Right renal pelvis (tissue), 4 donors: ENCODE data around the gene MMD. TPM values are rescaled to one million over a fixed set of nuclear protein-coding genes. Genes with fewer than 3 reads are reported as not detected.
"Not testable (repeated sequence)": the region's sequence is repeated elsewhere in the genome, so short reads cannot be mapped to it uniquely, and the experiment has no call there.

Experiments used
- DNase-seq, 4 donors: peaks; one replicate each; pipeline ENCODE4 v3.0.0-alpha.2; 2013; ENCODE audit warnings: low read depth in 4 of 4, low spot score in 3 of 4, missing footprints in 1 of 4
- polyA plus RNA-seq, 4 donors: library from polyadenylated mRNA; unstranded; fragments of 120-200 nt; gene quantifications; one replicate each; pipeline ENCODE4 v1.2.1, GENCODE V29; 2013; ENCODE audit not compliant: insufficient read length in 4 of 4

MMD gene
- 10 to 100 TPM; 21.8 to 25.8 (median 24.7) TPM for polyA plus RNA-seq

DNA sequence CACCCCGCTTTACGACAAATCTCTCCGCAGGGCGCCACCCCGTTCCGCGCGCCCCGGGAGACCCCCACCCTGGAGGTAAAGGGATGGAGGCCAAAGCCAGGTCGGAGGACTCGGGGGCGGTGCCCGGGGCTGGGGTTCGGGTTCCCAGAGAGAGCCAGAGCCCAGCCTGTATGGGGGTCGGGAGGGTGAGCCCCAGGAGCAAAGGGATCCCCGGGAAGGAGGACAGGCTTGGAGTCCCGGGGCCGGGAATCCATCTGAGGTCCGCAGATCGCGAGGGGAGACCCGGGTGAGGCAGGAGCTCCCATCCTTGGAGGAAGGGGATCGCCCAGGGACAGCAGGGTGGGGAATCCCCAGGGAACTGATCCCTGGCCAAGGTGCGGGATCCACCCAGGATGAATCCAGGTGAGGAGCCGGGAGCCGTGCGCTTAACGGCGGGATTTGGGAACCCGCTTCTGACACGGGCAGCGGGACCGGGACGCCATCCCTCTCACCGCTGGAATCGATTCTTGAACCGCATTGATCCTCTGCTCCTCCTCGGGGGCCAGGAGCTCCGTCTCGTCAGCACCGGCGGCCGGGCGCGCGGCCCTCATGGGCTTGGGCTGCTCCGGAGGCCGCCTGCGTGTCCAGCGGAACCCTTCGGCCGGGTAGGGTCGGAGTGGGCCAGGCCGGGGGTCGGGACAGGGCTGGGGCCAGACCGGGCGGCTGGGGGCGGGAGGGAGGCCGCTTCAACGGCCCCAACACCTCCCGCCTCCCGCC, at the start of gene MMD:
MMD (minus strand) TSS at position 657 of the 756 bp plus-strand sequence; CDS start at position 517, 140 bp downstream.
- DNase-seq: peak in 1 of 4 donors; percentile 37

- no peak for DNase-seq
Observed at GRCh38 chr17:55466671-55467070, 45.0 kb upstream of the MMD start.

- not testable (repeated sequence) for DNase-seq
Observed at GRCh38 chr17:55465771-55466170, 44.1 kb upstream of the MMD start.

GRCh38 chr17:55463600-55463999, 42.0 kb upstream of the MMD start:
- no peak for DNase-seq

DNA sequence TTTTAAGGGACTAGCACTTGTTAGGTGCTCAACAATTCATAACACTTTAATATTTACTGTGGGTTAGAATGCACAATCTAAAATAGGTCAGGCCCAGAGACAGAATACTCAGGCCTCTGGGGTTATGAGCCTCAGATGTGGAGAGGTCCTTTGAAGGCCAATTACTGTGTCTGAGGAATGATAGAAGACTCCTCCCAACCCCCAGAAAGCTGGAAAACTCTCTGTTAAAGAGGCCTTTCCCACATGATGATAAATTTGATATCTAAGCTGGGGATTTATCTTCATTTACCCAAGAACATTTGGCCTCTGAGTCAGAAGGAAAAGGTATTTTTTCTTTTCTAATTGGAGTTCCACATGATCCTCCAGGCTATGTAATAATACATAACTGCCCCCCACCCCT, 41.1 kb upstream of the MMD start:
- no peak for DNase-seq

- DNase-seq: no peak
Observed at GRCh38 chr17:55462234-55462633, 40.6 kb upstream of the MMD start.

GRCh38 chr17:55458978-55459377, 37.3 kb upstream of the MMD start:
- no peak for DNase-seq

DNA sequence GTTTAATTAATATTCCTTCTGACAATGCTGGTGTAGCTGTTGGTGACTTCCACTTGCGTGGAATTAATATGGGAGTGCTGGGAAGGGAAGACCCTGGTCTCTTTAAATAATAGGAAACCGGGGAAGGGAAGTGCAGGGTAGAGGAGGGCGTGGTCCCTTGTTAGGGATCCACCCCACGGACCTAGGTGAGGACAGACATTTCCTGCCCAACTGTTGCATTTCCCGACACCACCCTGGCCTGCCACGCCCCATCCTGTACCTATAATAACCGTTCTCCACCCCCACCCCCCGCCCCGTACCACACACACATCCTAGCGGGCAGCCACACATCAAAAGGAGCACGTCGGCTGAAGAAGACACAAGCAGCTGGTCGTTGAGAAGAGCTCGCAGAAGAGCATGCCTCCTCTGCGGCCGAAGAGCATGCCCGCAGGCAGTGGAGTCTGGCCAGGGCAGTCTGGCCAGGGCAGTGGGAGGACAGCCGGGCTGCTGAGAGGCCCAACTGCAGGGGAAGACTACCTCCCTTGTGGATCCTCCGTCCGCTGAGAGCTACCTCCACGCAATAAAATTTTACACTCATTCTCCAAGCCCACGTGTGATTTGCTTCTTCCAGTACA, 36.8 kb upstream of the MMD start:
- DNase-seq: no peak

GRCh38 chr17:55456307-55457240, 34.9 kb upstream of the MMD start:
- DNase-seq: no peak

DNA sequence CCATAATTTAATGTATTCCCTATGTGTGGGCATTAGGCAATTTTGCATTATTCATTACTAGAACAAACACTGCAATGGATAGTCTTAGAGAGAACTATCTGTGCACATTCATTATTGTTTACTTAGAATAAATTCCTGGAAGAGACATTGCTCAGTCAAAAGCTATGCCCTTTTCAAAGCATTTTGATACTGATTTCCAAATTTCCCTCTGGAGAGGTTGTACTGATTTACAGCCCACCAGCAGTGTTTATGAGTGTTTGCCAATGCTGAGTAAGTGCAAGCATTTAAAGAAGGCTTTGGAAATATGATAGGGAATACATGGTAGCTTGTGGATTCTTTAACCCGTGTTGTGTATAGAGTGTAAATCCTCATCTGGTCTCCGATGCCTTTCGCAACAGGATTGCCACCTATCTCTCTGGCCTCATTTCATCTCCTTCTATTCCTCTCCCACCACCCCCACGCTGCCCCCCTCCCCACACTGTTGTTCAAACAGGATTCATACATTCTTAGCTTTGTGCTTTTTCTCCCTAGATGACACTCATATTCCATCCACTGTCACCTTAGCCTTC, 33.4 kb upstream of the MMD start:
- DNase-seq: no peak

GRCh38 chr17:55453839-55454557, 32.4 kb upstream of the MMD start:
- no peak for DNase-seq

DNA sequence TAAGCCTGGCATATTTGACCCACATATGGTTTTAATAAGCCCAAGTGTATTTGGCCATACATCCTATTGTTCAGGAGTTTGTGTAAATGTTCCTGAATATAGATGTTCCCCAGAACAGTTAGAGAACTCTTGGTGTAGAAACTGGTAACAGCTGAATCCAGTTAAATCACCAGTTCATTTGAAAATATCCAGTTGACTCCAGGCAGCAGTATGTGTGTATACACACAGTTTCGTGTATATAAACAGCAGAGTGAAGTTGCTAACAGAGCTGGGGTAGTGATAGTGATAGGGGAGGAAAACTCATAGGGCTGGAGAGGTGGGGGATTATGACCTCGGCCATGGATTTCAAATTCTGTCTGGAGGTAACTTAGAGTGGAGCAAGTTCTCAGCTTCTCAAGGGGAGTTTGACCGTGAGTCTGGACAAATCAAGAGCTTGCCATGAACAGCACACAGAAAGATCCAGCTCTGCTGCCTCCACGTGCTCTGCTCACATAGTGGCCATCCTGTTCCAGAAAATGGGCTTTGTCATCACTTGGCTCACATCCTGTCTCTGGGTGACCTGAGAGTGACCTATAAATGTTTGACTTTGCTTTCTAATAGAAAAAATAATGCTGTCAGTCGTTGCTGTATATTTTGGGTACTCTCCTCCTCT, 30.6 kb upstream of the MMD start:
- no peak for DNase-seq

- DNase-seq: no peak
Observed at GRCh38 chr17:55451758-55452138, 30.1 kb upstream of the MMD start.

DNA sequence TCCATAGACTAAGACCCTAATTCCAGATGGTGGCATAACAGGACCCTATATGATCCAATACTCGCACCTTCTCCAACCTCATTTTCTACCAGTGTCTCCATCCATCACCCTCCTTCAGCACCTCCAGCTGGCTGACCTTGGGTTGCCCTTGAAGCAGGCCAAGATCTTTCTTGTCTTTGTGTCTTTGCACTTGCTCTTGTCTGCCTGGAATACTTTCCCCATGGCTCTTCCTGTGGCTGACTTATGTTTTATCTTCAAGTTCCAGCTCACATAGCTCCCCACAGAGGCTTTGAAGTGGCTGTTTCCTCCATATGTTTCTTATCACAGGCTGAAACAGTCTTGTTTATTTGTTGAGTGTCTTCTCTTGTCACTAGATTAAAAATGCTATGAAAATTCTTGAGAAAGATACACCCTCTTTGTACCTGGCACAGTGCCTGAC, 29.6 kb upstream of the MMD start:
- peak in 2 of 4 donors; percentile 38 to 44 for DNase-seq

- DNase-seq: no peak
Observed at GRCh38 chr17:55450232-55450825, 28.7 kb upstream of the MMD start.

GRCh38 chr17:55448681-55449080, 27.0 kb upstream of the MMD start:
- no peak for DNase-seq

GRCh38 chr17:55446581-55447205, 25.1 kb upstream of the MMD start:
- DNase-seq: no peak

- not testable (repeated sequence) for DNase-seq
Observed at GRCh38 chr17:55446004-55446403, 24.4 kb upstream of the MMD start.
